ENCODE results near the gene PAX2. TPM values are rescaled to one million over a fixed set of nuclear protein-coding genes. Genes with fewer than 3 reads are reported as not detected.

Gene PAX2
- total and polyA plus RNA-seq, 2 of the 13 experiments (the other 11 are each of a cell fraction or from before 2014, with no cell fraction given), result not detected

DNA sequence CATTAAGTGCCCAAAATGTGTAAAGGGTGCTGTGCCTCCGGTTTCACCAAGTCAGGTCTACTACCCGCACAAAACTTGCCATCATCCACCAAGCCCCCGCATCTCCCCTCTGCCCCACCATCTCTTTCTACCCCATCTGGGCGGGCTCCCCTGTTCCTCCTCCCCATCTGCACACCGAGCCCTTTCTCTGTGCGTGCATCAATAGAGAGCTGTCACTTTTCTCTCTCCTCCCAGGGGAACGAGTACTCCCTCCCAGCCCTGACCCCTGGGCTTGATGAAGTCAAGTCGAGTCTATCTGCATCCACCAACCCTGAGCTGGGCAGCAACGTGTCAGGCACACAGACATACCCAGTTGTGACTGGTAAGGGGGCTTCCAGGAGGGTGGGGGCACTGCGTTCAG lies 63.5 kb downstream of the PAX2 start (continued):
- TF ChIP-seq PATZ1 (CRISPR knock-in tag; IDR thresholded peaks at IDR 0.05) (no peak), KAT8 (CRISPR knock-in tag; IDR thresholded peaks at IDR 0.05) (no peak), EZH2 (conservative IDR thresholded peaks at IDR 0.05; ENCODE audit: low read depth, low read length) (no peak), ZNF382 (CRISPR knock-in tag; IDR thresholded peaks at IDR 0.05; ENCODE audit: borderline replicate concordance) (no peak)
- TF ChIP-seq, protein P1, sequence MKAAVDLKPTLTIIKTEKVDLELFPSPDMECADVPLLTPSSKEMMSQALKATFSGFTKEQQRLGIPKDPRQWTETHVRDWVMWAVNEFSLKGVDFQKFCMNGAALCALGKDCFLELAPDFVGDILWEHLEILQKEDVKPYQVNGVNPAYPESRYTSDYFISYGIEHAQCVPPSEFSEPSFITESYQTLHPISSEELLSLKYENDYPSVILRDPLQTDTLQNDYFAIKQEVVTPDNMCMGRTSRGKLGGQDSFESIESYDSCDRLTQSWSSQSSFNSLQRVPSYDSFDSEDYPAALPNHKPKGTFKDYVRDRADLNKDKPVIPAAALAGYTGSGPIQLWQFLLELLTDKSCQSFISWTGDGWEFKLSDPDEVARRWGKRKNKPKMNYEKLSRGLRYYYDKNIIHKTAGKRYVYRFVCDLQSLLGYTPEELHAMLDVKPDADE (CRISPR knock-in tag; IDR thresholded peaks at IDR 0.05), result no peak
- TF ChIP-seq, protein P2, sequence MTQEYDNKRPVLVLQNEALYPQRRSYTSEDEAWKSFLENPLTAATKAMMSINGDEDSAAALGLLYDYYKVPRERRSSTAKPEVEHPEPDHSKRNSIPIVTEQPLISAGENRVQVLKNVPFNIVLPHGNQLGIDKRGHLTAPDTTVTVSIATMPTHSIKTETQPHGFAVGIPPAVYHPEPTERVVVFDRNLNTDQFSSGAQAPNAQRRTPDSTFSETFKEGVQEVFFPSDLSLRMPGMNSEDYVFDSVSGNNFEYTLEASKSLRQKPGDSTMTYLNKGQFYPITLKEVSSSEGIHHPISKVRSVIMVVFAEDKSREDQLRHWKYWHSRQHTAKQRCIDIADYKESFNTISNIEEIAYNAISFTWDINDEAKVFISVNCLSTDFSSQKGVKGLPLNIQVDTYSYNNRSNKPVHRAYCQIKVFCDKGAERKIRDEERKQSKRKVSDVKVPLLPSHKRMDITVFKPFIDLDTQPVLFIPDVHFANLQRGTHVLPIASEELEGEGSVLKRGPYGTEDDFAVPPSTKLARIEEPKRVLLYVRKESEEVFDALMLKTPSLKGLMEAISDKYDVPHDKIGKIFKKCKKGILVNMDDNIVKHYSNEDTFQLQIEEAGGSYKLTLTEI (CRISPR knock-in tag; conservative IDR thresholded peaks at IDR 0.05), result no peak

GRCh38 chr10:100810091-100810834 lies 64.9 kb downstream of the PAX2 start:
- Histone ChIP-seq H3K79me2 (ENCODE audit: insufficient read depth, low read length) (no peaks in the 10 kb centered on the region), H3K9me3 (ENCODE audit: low read length) (no peaks in the 10 kb centered on the region), H4K20me1 (ENCODE audit: insufficient read depth, low read length) (no peaks in the 10 kb centered on the region), H3K27ac (ENCODE audit: extremely low read length, insufficient read depth, low read length) (no peak overlapping the region), H3K4me1 (ENCODE audit: insufficient read depth, low read length) (peaks cover 10% of the 10 kb centered on the region), H2AFZ (ENCODE audit: low read length) (no peak overlapping the region), H3K36me3 (replicated peaks in 1 of 2; ENCODE audit: control insufficient read depth in 1 of 2, insufficient read depth in 2 of 2, low read length in 2 of 2) (no peaks in the 10 kb centered on the region), H3K27me3 (ENCODE audit: control insufficient read depth in 1 of 2, insufficient read depth in 2 of 2, low read length in 2 of 2) (peaks cover 11 to 87% of the 10 kb centered on the region in 2 experiments; a peak in 4 of 5 replicates), H3K9ac (ENCODE audit: insufficient read depth, low read depth, low read length) (no peak overlapping the region), H3K4me2 (ENCODE audit: low read depth, low read length) (no peak overlapping the region), H3K4me3 (replicated peaks in 1 of 3; ENCODE audit: insufficient read depth in 1 of 3, low read depth in 2 of 3, low read length in 3 of 3) (no peak overlapping the region)
- DNase-seq (ENCODE audit: low spot score), result no peak
- ATAC-seq, result no peak
- ChIA-PET POLR2A (interaction anchor here (0.6 kb wide), 1 partner anchor 159 kb away, joined by 3 read pairs; the partner anchor contains the start of gene SEMA4G), CTCF (ENCODE audit: low intra/inter-chr PET ratio, low total read pairs) (no interaction called here)
- no peak for FAIRE-seq
- in situ Hi-C loops (cut with HindIII; ENCODE audit: extremely low pct_ligation_motif_present, low pct_unique_long_range_greater_than_20kb), result no loop called here
- 51% methylated on average over 6 of the region's 14 CpGs for WGBS (ENCODE audit: low lambda C conversion rate)
- BruUV-seq (replicated peaks), result no TSS peak
- intact Hi-C loops (cut with micrococcal nuclease; ENCODE audit: unreplicated experiment), result no loop called here
- no peak for TF ChIP-seq HNRNPH1 (optimal IDR thresholded peaks at IDR 0.05; ENCODE audit: low read depth, low read length)
- no peak for TF ChIP-seq ZNF549 (CRISPR knock-in tag; IDR thresholded peaks at IDR 0.05)
- TF ChIP-seq SKI (IDR thresholded peaks at IDR 0.05; ENCODE audit: partially characterized antibody), result no peak
- no peak for TF ChIP-seq SMARCE1 (IDR thresholded peaks at IDR 0.05; ENCODE audit: borderline replicate concordance)
- TF ChIP-seq THYN1 (CRISPR knock-in tag; IDR thresholded peaks at IDR 0.05; ENCODE audit: borderline replicate concordance, low read depth), result no peak
- TF ChIP-seq ZSCAN31 (CRISPR knock-in tag; IDR thresholded peaks at IDR 0.05; ENCODE audit: low read depth), result no peak
- TF ChIP-seq RFXANK (CRISPR knock-in tag; IDR thresholded peaks at IDR 0.05), result no peak
- TF ChIP-seq EP300 (IDR thresholded peaks at IDR 0.05; ENCODE audit: low read depth in 2 of 2, low read length in 2 of 2), result no peak
- TF ChIP-seq EP300 (CRISPR knock-in tag; IDR thresholded peaks at IDR 0.05; ENCODE audit: borderline replicate concordance), result no peak
- TF ChIP-seq NKX3-1 (CRISPR knock-in tag; IDR thresholded peaks at IDR 0.05), result no peak
- no peak for TF ChIP-seq ZNF446 (CRISPR knock-in tag; IDR thresholded peaks at IDR 0.05)
- no peak for TF ChIP-seq ZBTB3 (CRISPR knock-in tag; IDR thresholded peaks at IDR 0.05; ENCODE audit: borderline replicate concordance, low read depth)

All from HepG2 (cell line).